Endothelial cell of umbilical vein (primary cell): ENCODE measurements around the gene SYTL4. TPM values are rescaled to one million over a fixed set of nuclear protein-coding genes. Genes with fewer than 3 reads are reported as not detected.

Experiments
- BruUV-seq: library from RNA; stranded (reverse); fragments of 400-500 nt; replicated peaks from 2 replicates; lab custom pipeline; 2021; lab: Mats Ljungman, UMichigan
- CTCF ChIA-PET: fragments of 300-600, 350-600 bp; sonication (Branson Sonifier 250); formaldehyde crosslinking; loops from one replicate; lab custom pipeline; 2021; ENCODE audit warnings: antibody characterized with exemption, inconsistent platforms; lab: Charles Lee
- POLR2A ChIA-PET: fragments of 300-600, 350-600 bp; sonication (Branson Sonifier 250); formaldehyde crosslinking; loops from one replicate; lab custom pipeline; 2021; ENCODE audit warnings: antibody characterized with exemption, inconsistent platforms; lab: Charles Lee
- DNase-seq: peaks from one replicate; pipeline ENCODE4 v3.0.0-alpha.2; 2011; ENCODE audit warnings: low read depth, low spot score
- FAIRE-seq: peaks from 2 replicates; lab custom pipeline; 2011; peaks lifted over from hg19 to GRCh38; lab: Jason Lieb, UNC
- H2AFZ ChIP-seq: 2 replicates; pipeline ENCODE4 v1.6.0; 2012; ENCODE audit warnings: low read depth, low read length, control low read depth, inconsistent platforms
- H3K27ac ChIP-seq: 2 replicates; pipeline ENCODE4 v1.5.1; 2011; ENCODE audit warnings: low read depth, mild to moderate bottlenecking, control low read depth, low read length, moderate library complexity; ENCODE audit not compliant: insufficient read depth
- H3K27me3 ChIP-seq, 2 experiments: 2 replicates each; pipeline versions ENCODE4 v1.6.0 to v1.6.1; 2011; ENCODE audit warnings: low read length in 2 of 2, mixed read lengths in 1 of 2; ENCODE audit not compliant: control insufficient read depth in 2 of 2, insufficient read depth in 2 of 2
- H3K36me3 ChIP-seq, 2 experiments: 2 replicates in 1 of 2; 3 replicates in 1 of 2; pipeline ENCODE4 v1.5.1; 2011; ENCODE audit warnings: low read length in 2 of 2, mild to moderate bottlenecking in 1 of 2, moderate library complexity in 1 of 2; ENCODE audit not compliant: control insufficient read depth in 2 of 2, insufficient read depth in 2 of 2; ENCODE audit errors: extremely low read depth in 1 of 2
- H3K4me1 ChIP-seq: 3 replicates; pipeline ENCODE4 v1.5.1; 2011; ENCODE audit warnings: mild to moderate bottlenecking, low read length; ENCODE audit not compliant: control insufficient read depth, insufficient read depth; ENCODE audit errors: extremely low read depth
- H3K4me2 ChIP-seq: 2 replicates; pipeline ENCODE4 v1.6.1; 2011; ENCODE audit warnings: low read length, control low read depth, mixed read lengths; ENCODE audit not compliant: insufficient read depth
- H3K4me3 ChIP-seq, 3 experiments: fragments of 200-600 bp in 1 of 3; sonication (generic), shearing (Covaris generic) in 1 of 3; replicated peaks in 1 of 3; 2 replicates each; pipeline ENCODE4 v1.5.1; 2011 to 2016; ENCODE audit warnings: control low read depth in 3 of 3, low read length in 3 of 3, mild to moderate bottlenecking in 2 of 3, inconsistent platforms in 1 of 3, low read depth in 1 of 3, moderate library complexity in 1 of 3; ENCODE audit not compliant: insufficient read depth in 1 of 3
- H3K79me2 ChIP-seq: 2 replicates; pipeline ENCODE4 v1.6.0; 2012; ENCODE audit warnings: low read length, inconsistent platforms; ENCODE audit not compliant: control insufficient read depth, insufficient read depth
- H3K9ac ChIP-seq: replicated peaks from 2 replicates; pipeline ENCODE3; 2011; ENCODE audit warnings: low read length, control low read depth; ENCODE audit not compliant: insufficient read depth; ENCODE audit errors: extremely low read depth
- H3K9me1 ChIP-seq: replicated peaks from 3 replicates; pipeline ENCODE4 v1.6.0; 2011; ENCODE audit warnings: mild to moderate bottlenecking, low read length; ENCODE audit not compliant: control insufficient read depth, insufficient read depth; ENCODE audit errors: extremely low read depth
- H3K9me3 ChIP-seq: replicated peaks from 2 replicates; pipeline ENCODE4 v1.5.1; 2012; ENCODE audit warnings: low read length, inconsistent platforms; ENCODE audit not compliant: control insufficient read depth, insufficient read depth
- H4K20me1 ChIP-seq: replicated peaks from 2 replicates; pipeline ENCODE3; 2011; ENCODE audit warnings: mild to moderate bottlenecking, low read length; ENCODE audit not compliant: control insufficient read depth, insufficient read depth; ENCODE audit errors: extremely low read depth
- EZH2 ChIP-seq: IDR thresholded peaks from 2 replicates; pipeline ENCODE4 v1.6.1; 2012; ENCODE audit warnings: borderline replicate concordance, low read depth, mild to moderate bottlenecking, moderate library complexity, low read length, inconsistent platforms; ENCODE audit not compliant: severe bottlenecking
- GATA2 ChIP-seq: IDR thresholded peaks from 2 replicates; pipeline ENCODE4 v1.7.0; 2011; ENCODE audit warnings: low read depth, mild to moderate bottlenecking, moderate library complexity, mixed read lengths, low read length; ENCODE audit not compliant: insufficient read length, insufficient read depth
- JUN ChIP-seq: IDR thresholded peaks from 2 replicates; pipeline ENCODE4 v1.6.1; 2011; ENCODE audit warnings: borderline replicate concordance, low read depth; ENCODE audit not compliant: insufficient read length, insufficient read depth
- MYC ChIP-seq: IDR thresholded peaks from one replicate; pipeline ENCODE4 v1.6.1; 2011; ENCODE audit warnings: mild to moderate bottlenecking, low read depth, low read length
- dilution Hi-C: fragments of 300-500 bp; cut with MboI; formaldehyde crosslinking; loops from one replicate; pipeline ENCODE4 v1.15.0; 2019; ENCODE audit warnings: low sequenced_read_pairs; ENCODE audit not compliant: extremely low pct_ligation_motif_present
- intact Hi-C: fragments of 100-400 bp; cut with micrococcal nuclease; formaldehyde crosslinking; loops from one replicate; pipeline ENCODE4 v1.10.0; 2022
- polyA plus RNA-seq, 4 experiments: library from polyadenylated mRNA; depleted of rRNA in 3 of 4; stranded (reverse) in 3 of 4; unstranded in 1 of 4; fragments of >200 nt; gene quantifications; 2 replicates each; pipeline versions ENCODE4 v1.2.1 to v1.2.3, GENCODE V29; 2011 to 2012; ENCODE audit warnings: missing spikeins in 1 of 4
- total RNA-seq: library from RNA; stranded (reverse); gene quantifications from 2 replicates; pipeline ENCODE4 v1.2.3, GENCODE V29; 2021
- TF ChIP-seq, protein P1 (sequence below), 2 donors: IDR thresholded peaks; 1 replicate in 1 of 2; 2 replicates in 1 of 2; pipeline ENCODE4 v1.5.1; 2011; ENCODE audit warnings: low read length in 2 of 2, mild to moderate bottlenecking in 2 of 2, moderate library complexity in 2 of 2, control low read depth in 1 of 2, inconsistent platforms in 1 of 2, low read depth in 1 of 2; ENCODE audit not compliant: insufficient read depth in 1 of 2; ENCODE audit errors: extremely low read depth in 1 of 2

SYTL4 gene
- total and polyA plus RNA-seq, 2 donors (not counting 3 experiments of a cell fraction or from before 2014, with no cell fraction given) = 25.6 to 44.1 TPM

- Histone ChIP-seq H3K4me1 (no peaks in the 10 kb centered on the region), H3K9ac (no peak overlapping the region), H3K4me3 (no peak overlapping the region), H3K27me3 (peaks cover 0 to 6% of the 10 kb centered on the region in 2 experiments), H3K79me2 (no peaks in the 10 kb centered on the region), H3K9me1 (no peaks in the 10 kb centered on the region), H4K20me1 (no peaks in the 10 kb centered on the region), H3K4me2 (no peak overlapping the region), H3K27ac (no peak overlapping the region), H2AFZ (no peak overlapping the region), H3K36me3 (no peaks in the 10 kb centered on the region), H3K9me3 (no peaks in the 10 kb centered on the region)
- peak; percentile 97 for FAIRE-seq
- DNase-seq = peak; percentile 75
- intact Hi-C loops (loop anchor here (1.0 kb wide), 5 partner anchors 38 to 257 kb away; no protein-coding TSS in a partner anchor), dilution Hi-C loops (no loop called here)
- no TSS peak for BruUV-seq
- TF ChIP-seq JUN = no peak
- TF ChIP-seq, protein P1, sequence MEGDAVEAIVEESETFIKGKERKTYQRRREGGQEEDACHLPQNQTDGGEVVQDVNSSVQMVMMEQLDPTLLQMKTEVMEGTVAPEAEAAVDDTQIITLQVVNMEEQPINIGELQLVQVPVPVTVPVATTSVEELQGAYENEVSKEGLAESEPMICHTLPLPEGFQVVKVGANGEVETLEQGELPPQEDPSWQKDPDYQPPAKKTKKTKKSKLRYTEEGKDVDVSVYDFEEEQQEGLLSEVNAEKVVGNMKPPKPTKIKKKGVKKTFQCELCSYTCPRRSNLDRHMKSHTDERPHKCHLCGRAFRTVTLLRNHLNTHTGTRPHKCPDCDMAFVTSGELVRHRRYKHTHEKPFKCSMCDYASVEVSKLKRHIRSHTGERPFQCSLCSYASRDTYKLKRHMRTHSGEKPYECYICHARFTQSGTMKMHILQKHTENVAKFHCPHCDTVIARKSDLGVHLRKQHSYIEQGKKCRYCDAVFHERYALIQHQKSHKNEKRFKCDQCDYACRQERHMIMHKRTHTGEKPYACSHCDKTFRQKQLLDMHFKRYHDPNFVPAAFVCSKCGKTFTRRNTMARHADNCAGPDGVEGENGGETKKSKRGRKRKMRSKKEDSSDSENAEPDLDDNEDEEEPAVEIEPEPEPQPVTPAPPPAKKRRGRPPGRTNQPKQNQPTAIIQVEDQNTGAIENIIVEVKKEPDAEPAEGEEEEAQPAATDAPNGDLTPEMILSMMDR (IDR thresholded peaks at IDR 0.05; ENCODE audit: extremely low read depth in 1 of 2, insufficient read depth in 1 of 2, low read depth in 1 of 2, low read length in 2 of 2) = peak; percentile 84 to 85
- ChIA-PET CTCF (interaction anchor here (0.5 to 3.9 kb wide), 49 partner anchors 9 to 442 kb away, joined by 3 to 374 read pairs (median 6); partner anchors contain the start of genes SYTL4 and TSPAN6), POLR2A (interaction anchor here (1.0 kb wide), 1 partner anchor 98 kb away, joined by 5 read pairs; no protein-coding TSS in a partner anchor)
These were observed 36.9 kb upstream of the SYTL4 start for GRCh38 chrX:100768679-100769338.

DNA sequence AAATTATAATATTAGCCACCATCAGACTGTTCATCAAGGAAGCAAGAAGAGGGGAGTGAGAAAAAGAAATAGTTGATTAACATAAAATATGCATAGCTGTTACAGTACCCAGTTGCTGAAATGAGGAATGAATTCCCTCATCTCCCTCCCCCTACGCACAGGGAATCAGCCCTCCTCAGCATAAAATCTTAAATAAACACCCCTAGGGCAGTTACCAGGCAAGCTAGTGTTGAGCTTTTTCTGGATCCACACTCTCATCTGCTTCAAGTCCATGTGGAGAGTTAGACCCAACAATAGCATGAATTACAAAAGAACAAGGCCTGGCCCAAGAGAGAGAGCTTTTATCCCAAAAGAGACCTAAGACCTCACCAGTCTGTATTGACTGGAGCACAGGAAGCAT is 19.0 kb upstream of the SYTL4 start:
- H3K27ac ChIP-seq = no peak overlapping the region
- H3K79me2 ChIP-seq = no peaks in the 10 kb centered on the region
- intact Hi-C loops (no loop called here), dilution Hi-C loops (no loop called here)
- DNase-seq = no peak
- FAIRE-seq = no peak
- H3K27me3 ChIP-seq = no peaks in the 10 kb centered on the region
- H2AFZ ChIP-seq = no peak overlapping the region
- no TSS peak for BruUV-seq
- ChIA-PET POLR2A (no interaction called here), CTCF (interaction anchor here (1.7 kb wide), 1 partner anchor 18 kb away, joined by 6 read pairs; no protein-coding TSS in a partner anchor)
- no peaks in the 10 kb centered on the region for H3K9me3 ChIP-seq
- H4K20me1 ChIP-seq = no peaks in the 10 kb centered on the region
- no peak overlapping the region for H3K4me2 ChIP-seq
- TF ChIP-seq MYC = no peak
- TF ChIP-seq GATA2 = no peak
- no peak for TF ChIP-seq EZH2
- no peaks in the 10 kb centered on the region for H3K36me3 ChIP-seq
- H3K9ac ChIP-seq = no peak overlapping the region
- no peaks in the 10 kb centered on the region for H3K9me1 ChIP-seq
- H3K4me3 ChIP-seq = no peak overlapping the region
- peaks cover 22% of the 10 kb centered on the region for H3K4me1 ChIP-seq
